Panc1 (cell line): ENCODE measurements around the gene VAT1L. TPM values are rescaled to one million over a fixed set of nuclear protein-coding genes. Genes with fewer than 3 reads are reported as not detected.
"Not testable (repeated sequence)": the region's sequence is repeated elsewhere in the genome, so short reads cannot be mapped to it uniquely, and the experiment has no call there.

Experiments used
- ATAC-seq: fragments of 200-7000 bp; cut with Tn5 transposase; 2 replicates; pipeline ENCODE4 v1.9.1; 2020; ENCODE audit warnings: mild to moderate bottlenecking, moderate library complexity
- BruUV-seq: library from RNA; stranded (reverse); fragments of 400-500 nt; replicated peaks from 2 replicates; lab custom pipeline; 2021; lab: Mats Ljungman, UMichigan
- CTCF ChIA-PET: fragments of 300-600 bp; sonication (Branson Sonifier 250); formaldehyde crosslinking; loops from one replicate; lab custom pipeline; 2022; ENCODE audit warnings: antibody characterized with exemption; lab: Charles Lee
- POLR2A ChIA-PET: fragments of 300-600 bp; sonication (Branson Sonifier 250); formaldehyde crosslinking; loops from one replicate; lab custom pipeline; 2022; ENCODE audit warnings: antibody characterized with exemption; lab: Charles Lee
- DNase-seq: peaks from one replicate; pipeline ENCODE4 v3.0.0-alpha.2; 2010; ENCODE audit warnings: low read depth, low spot score
- H3K27ac ChIP-seq: 2 replicates; pipeline ENCODE4 v1.5.1; 2011; ENCODE audit warnings: mild to moderate bottlenecking, low read length, inconsistent platforms
- H3K27me3 ChIP-seq: fragments of 200-500 bp; sonication (Bioruptor generic); 2 replicates; pipeline ENCODE4 v1.6.0; 2014; ENCODE audit warnings: low read length, inconsistent platforms; ENCODE audit not compliant: control insufficient read depth, insufficient read depth
- H3K36me3 ChIP-seq: fragments of 200-500 bp; sonication (Bioruptor generic); 2 replicates; pipeline ENCODE4 v1.5.1; 2014; ENCODE audit warnings: inconsistent platforms, mild to moderate bottlenecking, low read length, moderate library complexity; ENCODE audit not compliant: control insufficient read depth, insufficient read depth
- H3K4me1 ChIP-seq: 2 replicates; pipeline ENCODE4 v1.5.1; 2011; ENCODE audit warnings: inconsistent platforms, mild to moderate bottlenecking, low read length, moderate library complexity; ENCODE audit not compliant: control insufficient read depth, insufficient read depth
- H3K4me3 ChIP-seq, 2 experiments: 2 replicates each; pipeline ENCODE4 v1.5.1; 2011 to 2012; ENCODE audit warnings: low read depth in 2 of 2, low read length in 2 of 2, mild to moderate bottlenecking in 2 of 2, inconsistent platforms in 1 of 2, moderate library complexity in 1 of 2
- H3K9me3 ChIP-seq: fragments of 200-500 bp; sonication (Bioruptor generic); 2 replicates; pipeline ENCODE4 v1.5.1; 2014; ENCODE audit warnings: low read depth, mild to moderate bottlenecking, inconsistent platforms, low read length, moderate library complexity; ENCODE audit not compliant: control insufficient read depth, insufficient read depth
- POLR2AphosphoS5 ChIP-seq: IDR thresholded peaks from 2 replicates; pipeline ENCODE4 v1.6.1; 2012; ENCODE audit warnings: mild to moderate bottlenecking, low read depth, low read length, moderate library complexity
- SIN3A ChIP-seq: IDR thresholded peaks from 2 replicates; pipeline ENCODE4 v1.6.1; 2012; ENCODE audit warnings: low read depth, mild to moderate bottlenecking, low read length, moderate library complexity, borderline replicate concordance; ENCODE audit not compliant: insufficient read depth
- TCF7L2 ChIP-seq: IDR thresholded peaks from 2 replicates; pipeline ENCODE4 v1.6.1; 2011; ENCODE audit warnings: mild to moderate bottlenecking, low read depth, low read length, inconsistent platforms
- in situ Hi-C: cut with HindIII; loops from 2 replicates; pipeline ENCODE4 v1.10.0; 2016; ENCODE audit warnings: low sequenced_read_pairs, low pct_unique_long_range_greater_than_20kb
- intact Hi-C: fragments of 100-400 bp; cut with micrococcal nuclease; formaldehyde crosslinking; loops from one replicate; pipeline ENCODE4 v1.10.0; 2022; ENCODE audit not compliant: unreplicated experiment
- total RNA-seq: library from RNA; stranded (reverse); gene quantifications from one replicate; pipeline ENCODE4 v1.2.1, GENCODE V29; 2021; ENCODE audit not compliant: unreplicated experiment
- TF ChIP-seq, protein P1 (sequence below), 2 experiments: IDR thresholded peaks; 2 replicates each; pipeline ENCODE4 v1.6.1; 2011 to 2012; ENCODE audit warnings: low read depth in 2 of 2, control low read depth in 1 of 2, low read length in 1 of 2, mild to moderate bottlenecking in 1 of 2, moderate library complexity in 1 of 2; ENCODE audit not compliant: insufficient read depth in 1 of 2
- TF ChIP-seq, protein P2 (sequence below): fragments of 450-650 bp; IDR thresholded peaks from 2 replicates; pipeline ENCODE4 v1.5.1; 2017; ENCODE audit warnings: mild to moderate bottlenecking

The VAT1L gene
- total RNA-seq, 1 experiment from 2014 or later: not detected

DNA sequence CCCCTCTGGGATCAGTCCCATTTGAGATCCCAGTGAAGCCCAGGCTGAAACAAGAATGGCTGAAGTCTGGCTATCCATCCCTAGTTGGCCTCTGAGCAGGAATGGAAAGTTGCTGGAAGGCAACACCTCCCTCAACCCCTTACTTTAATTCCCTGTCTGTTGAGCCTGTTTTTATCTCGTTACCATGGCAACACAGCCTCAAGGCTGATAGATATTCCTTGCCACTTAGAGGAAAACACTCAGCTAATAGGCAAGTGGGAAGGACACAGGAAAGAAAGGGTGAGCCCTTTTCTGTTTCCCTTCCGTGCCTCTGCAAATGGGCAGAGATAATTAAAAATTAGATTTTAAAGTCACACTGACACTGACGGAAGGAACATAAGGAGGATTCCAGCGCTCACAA is 158.5 kb downstream of the VAT1L start:
- ATAC-seq (no peak), DNase-seq (no peak)
- POLR2A ChIA-PET: no interaction called here
- Histone ChIP-seq H3K27me3 (peaks cover 7% of the 10 kb centered on the region; the same call in 1 of the 2 replicates), H3K9me3 (no peaks in the 10 kb centered on the region), H3K4me3 (no peak overlapping the region), H3K36me3 (no peaks in the 10 kb centered on the region), H3K4me1 (no peaks in the 10 kb centered on the region), H3K27ac (no peak overlapping the region)
- intact Hi-C loops (no loop called here), in situ Hi-C loops (no loop called here)
- no TSS peak for BruUV-seq
- TF ChIP-seq, protein P1, sequence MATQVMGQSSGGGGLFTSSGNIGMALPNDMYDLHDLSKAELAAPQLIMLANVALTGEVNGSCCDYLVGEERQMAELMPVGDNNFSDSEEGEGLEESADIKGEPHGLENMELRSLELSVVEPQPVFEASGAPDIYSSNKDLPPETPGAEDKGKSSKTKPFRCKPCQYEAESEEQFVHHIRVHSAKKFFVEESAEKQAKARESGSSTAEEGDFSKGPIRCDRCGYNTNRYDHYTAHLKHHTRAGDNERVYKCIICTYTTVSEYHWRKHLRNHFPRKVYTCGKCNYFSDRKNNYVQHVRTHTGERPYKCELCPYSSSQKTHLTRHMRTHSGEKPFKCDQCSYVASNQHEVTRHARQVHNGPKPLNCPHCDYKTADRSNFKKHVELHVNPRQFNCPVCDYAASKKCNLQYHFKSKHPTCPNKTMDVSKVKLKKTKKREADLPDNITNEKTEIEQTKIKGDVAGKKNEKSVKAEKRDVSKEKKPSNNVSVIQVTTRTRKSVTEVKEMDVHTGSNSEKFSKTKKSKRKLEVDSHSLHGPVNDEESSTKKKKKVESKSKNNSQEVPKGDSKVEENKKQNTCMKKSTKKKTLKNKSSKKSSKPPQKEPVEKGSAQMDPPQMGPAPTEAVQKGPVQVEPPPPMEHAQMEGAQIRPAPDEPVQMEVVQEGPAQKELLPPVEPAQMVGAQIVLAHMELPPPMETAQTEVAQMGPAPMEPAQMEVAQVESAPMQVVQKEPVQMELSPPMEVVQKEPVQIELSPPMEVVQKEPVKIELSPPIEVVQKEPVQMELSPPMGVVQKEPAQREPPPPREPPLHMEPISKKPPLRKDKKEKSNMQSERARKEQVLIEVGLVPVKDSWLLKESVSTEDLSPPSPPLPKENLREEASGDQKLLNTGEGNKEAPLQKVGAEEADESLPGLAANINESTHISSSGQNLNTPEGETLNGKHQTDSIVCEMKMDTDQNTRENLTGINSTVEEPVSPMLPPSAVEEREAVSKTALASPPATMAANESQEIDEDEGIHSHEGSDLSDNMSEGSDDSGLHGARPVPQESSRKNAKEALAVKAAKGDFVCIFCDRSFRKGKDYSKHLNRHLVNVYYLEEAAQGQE (IDR thresholded peaks at IDR 0.05; ENCODE audit: insufficient read depth in 1 of 2, low read depth in 2 of 2, low read length in 1 of 2): no peak
- TF ChIP-seq POLR2AphosphoS5 (no peak), TCF7L2 (no peak), SIN3A (no peak)
- TF ChIP-seq, protein P2, sequence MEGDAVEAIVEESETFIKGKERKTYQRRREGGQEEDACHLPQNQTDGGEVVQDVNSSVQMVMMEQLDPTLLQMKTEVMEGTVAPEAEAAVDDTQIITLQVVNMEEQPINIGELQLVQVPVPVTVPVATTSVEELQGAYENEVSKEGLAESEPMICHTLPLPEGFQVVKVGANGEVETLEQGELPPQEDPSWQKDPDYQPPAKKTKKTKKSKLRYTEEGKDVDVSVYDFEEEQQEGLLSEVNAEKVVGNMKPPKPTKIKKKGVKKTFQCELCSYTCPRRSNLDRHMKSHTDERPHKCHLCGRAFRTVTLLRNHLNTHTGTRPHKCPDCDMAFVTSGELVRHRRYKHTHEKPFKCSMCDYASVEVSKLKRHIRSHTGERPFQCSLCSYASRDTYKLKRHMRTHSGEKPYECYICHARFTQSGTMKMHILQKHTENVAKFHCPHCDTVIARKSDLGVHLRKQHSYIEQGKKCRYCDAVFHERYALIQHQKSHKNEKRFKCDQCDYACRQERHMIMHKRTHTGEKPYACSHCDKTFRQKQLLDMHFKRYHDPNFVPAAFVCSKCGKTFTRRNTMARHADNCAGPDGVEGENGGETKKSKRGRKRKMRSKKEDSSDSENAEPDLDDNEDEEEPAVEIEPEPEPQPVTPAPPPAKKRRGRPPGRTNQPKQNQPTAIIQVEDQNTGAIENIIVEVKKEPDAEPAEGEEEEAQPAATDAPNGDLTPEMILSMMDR: no peak
- CTCF ChIA-PET: no interaction called here

GRCh38 chr16:77947590-77947989 is 159.2 kb downstream of the VAT1L start:
- POLR2A ChIA-PET, H3K4me3 ChIP-seq, ATAC-seq, H3K4me1 ChIP-seq, DNase-seq, H3K9me3 ChIP-seq, H3K27me3 ChIP-seq, H3K27ac ChIP-seq, CTCF ChIA-PET, H3K36me3 ChIP-seq, BruUV-seq, in situ Hi-C loops, intact Hi-C loops: not testable (repeated sequence)

- Histone ChIP-seq H3K4me3 (no peak overlapping the region), H3K27me3 (peaks cover 7% of the 10 kb centered on the region; the same call in 1 of the 2 replicates), H3K36me3 (no peaks in the 10 kb centered on the region), H3K4me1 (no peaks in the 10 kb centered on the region), H3K27ac (no peak overlapping the region), H3K9me3 (no peaks in the 10 kb centered on the region)
- in situ Hi-C loops (no loop called here), intact Hi-C loops (no loop called here)
- DNase-seq: no peak
- no peak for ATAC-seq
- ChIA-PET CTCF (no interaction called here), POLR2A (no interaction called here)
- no TSS peak for BruUV-seq
- TF ChIP-seq SIN3A (no peak), TCF7L2 (no peak), POLR2AphosphoS5 (no peak)
- TF ChIP-seq, protein P1 (IDR thresholded peaks at IDR 0.05; ENCODE audit: insufficient read depth in 1 of 2, low read depth in 2 of 2, low read length in 1 of 2): no peak
- TF ChIP-seq, protein P2: no peak
Measured at GRCh38 chr16:77948835-77949234, 160.5 kb downstream of the VAT1L start.
